ENCODE data around the gene OR5A1.

Gene OR5A1

GRCh38 chr11:59480359-59480758 lies 44.1 kb downstream of the OR5A1 start:
- no peak for DNase-seq

Data from NCI-H187 (cell line).